Ascending aorta (tissue), 2 donors: ENCODE data around the gene C17orf50. TPM values are rescaled to one million over a fixed set of nuclear protein-coding genes. Genes with fewer than 3 reads are reported as not detected.
A peak's percentile ranks its signal among the peaks of the same experiment; 100 is the strongest.

Experiments
- DNase-seq, 2 donors: peaks; one replicate each; pipeline ENCODE4 v3.0.0-alpha.2; 2019; ENCODE audit warnings: low spot score in 2 of 2
- H3K27ac ChIP-seq, 2 donors: fragments of 200-600 bp; sonication (generic); one replicate each; pipeline ENCODE4 v1.5.1; 2016 to 2017; ENCODE audit warnings: mild to moderate bottlenecking in 1 of 2
- H3K27me3 ChIP-seq: fragments of 200-600 bp; sonication (generic); one replicate; pipeline ENCODE4 v1.5.1; 2017
- H3K36me3 ChIP-seq, 2 donors: fragments of 200-600 bp; sonication (generic); one replicate each; pipeline ENCODE4 v1.5.1; 2016
- H3K4me1 ChIP-seq, 2 donors: fragments of 200-600 bp; sonication (generic); one replicate each; pipeline ENCODE4 v1.5.1; 2016 to 2017; ENCODE audit warnings: mild to moderate bottlenecking in 1 of 2
- H3K4me3 ChIP-seq, 2 donors: fragments of 200-600 bp; sonication (generic); one replicate each; pipeline ENCODE4 v1.5.1; 2016 to 2017; ENCODE audit warnings: mild to moderate bottlenecking in 1 of 2
- H3K9me3 ChIP-seq, 2 donors: fragments of 200-600 bp; sonication (generic); one replicate each; pipeline ENCODE4 v1.5.1; 2016
- intact Hi-C: fragments of 100-400 bp; cut with DNase I; formaldehyde crosslinking; loops from one replicate; pipeline ENCODE4 v1.15.1; 2023
- total RNA-seq: library from RNA; depleted of rRNA; stranded (reverse); fragments of >200 nt; gene quantifications from one replicate; pipeline ENCODE4 v1.1.0, GENCODE V29; 2016
- TF ChIP-seq, protein P1 (sequence below), 3 experiments: fragments of 200-600 bp in 2 of 3; fragments of 450-650 bp in 1 of 3; sonication (generic) in 2 of 3; IDR thresholded peaks; one replicate each; pipeline ENCODE4 v1.5.1; 2016 to 2019; ENCODE audit warnings: antibody characterized with exemption in 3 of 3, mild to moderate bottlenecking in 1 of 3, moderate library complexity in 1 of 3

C17orf50 gene
- total RNA-seq, 1 donor from 2014 or later, result not detected

DNA sequence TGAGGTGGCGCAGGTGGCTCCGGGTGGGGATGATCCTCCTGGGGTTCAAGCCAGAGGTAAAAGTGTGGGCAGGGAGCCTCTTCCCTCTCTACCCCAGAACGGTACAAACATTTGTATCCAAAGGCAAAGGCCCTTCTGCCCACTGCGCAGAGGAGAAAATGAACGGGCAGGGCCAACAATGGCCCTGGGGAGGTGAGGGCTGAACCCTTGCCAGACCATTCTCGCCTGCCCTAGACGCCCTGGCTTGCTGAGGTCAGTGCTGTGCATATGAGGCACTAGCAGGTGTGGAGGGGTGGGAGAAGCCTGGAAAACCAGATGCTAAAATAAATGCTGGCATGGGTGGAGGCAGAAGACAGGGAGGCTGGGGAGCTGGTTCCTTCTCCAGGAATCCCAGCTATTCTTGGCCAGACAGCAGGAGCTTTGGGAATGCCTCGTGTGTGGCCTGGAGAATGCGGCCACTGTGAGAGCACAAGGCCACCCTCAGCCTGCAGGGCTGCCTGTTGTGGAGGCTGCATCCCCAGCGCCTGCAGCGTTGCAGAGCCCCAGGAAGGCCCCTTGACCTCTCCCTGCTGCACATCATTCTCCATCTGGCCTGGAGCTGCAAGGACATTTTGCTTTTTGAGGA, 4.5 kb downstream of the C17orf50 start:
- Histone ChIP-seq H3K4me3 (no peak overlapping the region), H3K4me1 (peaks cover 2 to 10% of the 10 kb centered on the region in 2 donors), H3K27me3 (no peaks in the 10 kb centered on the region), H3K27ac (no peak overlapping the region), H3K36me3 (no peaks in the 10 kb centered on the region), H3K9me3 (no peaks in the 10 kb centered on the region)
- no peak for DNase-seq
- TF ChIP-seq, protein P1, sequence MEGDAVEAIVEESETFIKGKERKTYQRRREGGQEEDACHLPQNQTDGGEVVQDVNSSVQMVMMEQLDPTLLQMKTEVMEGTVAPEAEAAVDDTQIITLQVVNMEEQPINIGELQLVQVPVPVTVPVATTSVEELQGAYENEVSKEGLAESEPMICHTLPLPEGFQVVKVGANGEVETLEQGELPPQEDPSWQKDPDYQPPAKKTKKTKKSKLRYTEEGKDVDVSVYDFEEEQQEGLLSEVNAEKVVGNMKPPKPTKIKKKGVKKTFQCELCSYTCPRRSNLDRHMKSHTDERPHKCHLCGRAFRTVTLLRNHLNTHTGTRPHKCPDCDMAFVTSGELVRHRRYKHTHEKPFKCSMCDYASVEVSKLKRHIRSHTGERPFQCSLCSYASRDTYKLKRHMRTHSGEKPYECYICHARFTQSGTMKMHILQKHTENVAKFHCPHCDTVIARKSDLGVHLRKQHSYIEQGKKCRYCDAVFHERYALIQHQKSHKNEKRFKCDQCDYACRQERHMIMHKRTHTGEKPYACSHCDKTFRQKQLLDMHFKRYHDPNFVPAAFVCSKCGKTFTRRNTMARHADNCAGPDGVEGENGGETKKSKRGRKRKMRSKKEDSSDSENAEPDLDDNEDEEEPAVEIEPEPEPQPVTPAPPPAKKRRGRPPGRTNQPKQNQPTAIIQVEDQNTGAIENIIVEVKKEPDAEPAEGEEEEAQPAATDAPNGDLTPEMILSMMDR (IDR thresholded peaks at IDR 0.05), result no peak
- intact Hi-C loops, result no loop called here

DNA sequence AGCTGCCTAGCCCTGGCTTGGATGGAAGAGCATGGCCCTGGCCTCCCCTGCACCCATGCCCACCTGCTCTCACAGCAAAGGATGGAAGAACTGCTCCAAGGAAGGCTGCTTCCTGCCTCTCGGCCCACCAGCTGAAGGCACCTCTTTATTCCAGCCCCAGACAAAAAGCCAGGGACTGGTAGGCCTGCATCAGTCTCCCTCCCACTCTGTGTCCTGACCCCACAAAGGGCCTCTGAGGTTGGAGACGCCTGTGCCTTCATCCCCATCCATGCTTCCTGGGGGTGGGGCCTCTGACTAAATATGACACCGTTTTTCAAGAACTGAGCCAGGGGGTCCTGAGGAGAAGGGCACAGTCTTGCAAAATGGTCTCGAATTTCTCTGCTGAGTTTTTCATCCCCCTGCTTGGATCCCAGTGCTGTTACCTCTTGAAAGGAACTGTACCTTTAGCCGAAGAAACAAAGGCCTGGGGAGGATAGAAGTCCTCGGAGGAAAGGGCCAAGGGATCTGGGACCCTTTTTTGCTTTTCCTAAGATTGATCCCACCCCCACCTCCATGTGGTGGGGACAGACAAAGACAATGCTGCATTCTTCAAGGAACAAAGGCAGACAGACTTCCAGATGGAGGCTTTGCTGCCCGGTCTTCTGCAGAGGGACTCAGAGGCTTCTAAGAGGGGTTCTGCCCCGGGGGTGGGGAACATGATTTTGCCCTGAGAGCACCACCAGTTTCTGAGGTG, 5.2 kb downstream of the C17orf50 start:
- H3K4me1 ChIP-seq, result peaks cover 2 to 10% of the 10 kb centered on the region in 2 donors
- H3K27ac ChIP-seq, result no peak overlapping the region
- H3K27me3 ChIP-seq, result no peaks in the 10 kb centered on the region
- intact Hi-C loops, result no loop called here
- no peak for DNase-seq
- H3K9me3 ChIP-seq, result no peaks in the 10 kb centered on the region
- H3K4me3 ChIP-seq, result no peak overlapping the region
- TF ChIP-seq, protein P1 (IDR thresholded peaks at IDR 0.05), result no peak
- no peaks in the 10 kb centered on the region for H3K36me3 ChIP-seq

DNA sequence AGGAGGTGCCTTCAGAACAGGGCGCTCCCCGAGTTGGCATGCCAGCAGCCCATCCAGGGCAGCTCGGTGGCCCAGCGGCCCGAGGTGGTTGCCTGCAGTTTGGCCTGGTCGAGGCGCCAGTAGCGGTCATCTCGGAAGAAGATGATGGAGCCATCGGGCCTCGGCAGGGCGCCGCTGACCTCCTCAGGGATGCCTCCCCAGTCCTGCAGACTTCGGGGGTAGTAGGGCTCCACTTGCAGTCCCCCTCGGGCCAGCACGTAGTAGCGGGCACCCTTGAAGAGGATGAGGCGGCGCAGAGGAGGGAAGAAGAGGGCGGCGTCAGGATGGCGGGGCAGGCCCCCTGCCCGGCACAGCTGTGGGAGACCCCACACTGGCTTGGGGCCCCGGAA, 5.8 kb downstream of the C17orf50 start:
- intact Hi-C loops, result no loop called here
- no peaks in the 10 kb centered on the region for H3K36me3 ChIP-seq
- H3K27ac ChIP-seq, result no peak overlapping the region
- TF ChIP-seq, protein P1 (IDR thresholded peaks at IDR 0.05), result no peak
- H3K4me3 ChIP-seq, result no peak overlapping the region
- no peaks in the 10 kb centered on the region for H3K9me3 ChIP-seq
- DNase-seq, result no peak
- H3K4me1 ChIP-seq, result peaks cover 2 to 10% of the 10 kb centered on the region in 2 donors
- no peaks in the 10 kb centered on the region for H3K27me3 ChIP-seq

DNA sequence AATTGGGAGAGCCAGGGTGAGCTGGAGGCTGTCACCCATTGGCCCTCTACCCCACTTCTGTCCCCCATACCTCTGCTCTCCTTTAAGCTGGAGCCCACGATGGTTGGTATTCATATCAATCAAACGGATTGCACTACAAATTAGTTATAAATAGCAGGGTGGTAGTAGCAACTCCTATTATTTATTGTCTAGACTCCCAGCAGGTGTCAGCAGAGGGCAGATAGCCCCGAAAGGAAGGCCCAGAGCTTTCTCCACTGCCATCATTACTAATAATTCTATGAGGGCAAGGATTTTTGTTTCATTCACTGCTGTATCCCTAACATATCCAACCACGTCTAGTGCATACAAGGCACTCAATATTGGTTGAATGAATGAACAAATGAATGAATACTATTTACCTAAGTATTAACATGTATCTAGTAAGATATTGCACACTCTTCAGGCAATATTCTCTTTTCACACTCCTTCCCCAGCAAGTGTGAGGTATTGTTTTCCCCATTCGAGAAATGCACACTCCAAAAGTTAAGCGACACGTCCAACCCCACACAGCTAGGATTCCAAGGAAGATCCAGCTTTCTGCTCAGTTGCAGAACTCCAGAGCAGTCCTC, 6.3 kb downstream of the C17orf50 start:
- intact Hi-C loops, result no loop called here
- Histone ChIP-seq H3K9me3 (no peaks in the 10 kb centered on the region), H3K36me3 (no peaks in the 10 kb centered on the region), H3K4me1 (peaks cover 2 to 10% of the 10 kb centered on the region in 2 donors), H3K27ac (no peak overlapping the region), H3K4me3 (no peak overlapping the region), H3K27me3 (no peaks in the 10 kb centered on the region)
- TF ChIP-seq, protein P1 (IDR thresholded peaks at IDR 0.05), result peak; percentile 31 to 53 (median 51)
- no peak for DNase-seq

DNA sequence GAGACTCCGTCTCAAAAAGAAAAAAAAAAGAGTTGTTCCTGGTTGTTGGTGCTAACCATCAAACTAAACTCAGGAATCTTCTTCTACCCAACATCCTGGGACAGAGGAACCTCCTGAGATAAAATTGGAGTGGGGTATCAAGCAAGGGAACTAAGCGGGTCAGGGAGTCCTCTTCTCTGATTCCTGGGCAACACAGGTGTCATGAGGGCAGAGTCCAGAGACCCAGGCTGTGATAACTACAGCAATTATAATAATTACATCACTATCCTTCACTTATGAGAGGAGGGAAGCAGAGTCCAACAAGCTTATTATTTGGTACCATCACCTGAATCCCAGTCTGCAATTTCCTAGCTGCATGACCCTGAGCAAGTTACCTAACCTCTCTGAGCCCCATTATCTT, 8.1 kb downstream of the C17orf50 start:
- no peak for DNase-seq
- intact Hi-C loops, result no loop called here
- H3K4me1 ChIP-seq, result peaks cover 2 to 14% of the 10 kb centered on the region in 2 donors
- no peaks in the 10 kb centered on the region for H3K27me3 ChIP-seq
- no peaks in the 10 kb centered on the region for H3K9me3 ChIP-seq
- H3K36me3 ChIP-seq, result no peaks in the 10 kb centered on the region
- TF ChIP-seq, protein P1 (IDR thresholded peaks at IDR 0.05), result no peak
- no peak overlapping the region for H3K4me3 ChIP-seq
- no peak overlapping the region for H3K27ac ChIP-seq
